ENCODE data around the gene ADISSP. TPM values are rescaled to one million over a fixed set of nuclear protein-coding genes. Genes with fewer than 3 reads are reported as not detected.

The ADISSP gene
- total and polyA plus RNA-seq, 2 donors = 21.4 to 23.6 TPM

- Histone ChIP-seq H3K9me3 (ENCODE audit: control insufficient read depth in 2 of 2, insufficient read depth in 1 of 2, low read length in 1 of 2) (no peaks in the 10 kb centered on the region), H3K4me3 (ENCODE audit: low read length in 2 of 2) (no peak overlapping the region), H3K27ac (ENCODE audit: low read depth in 1 of 2, low read length in 1 of 2) (no peak overlapping the region), H3K27me3 (ENCODE audit: control insufficient read depth in 2 of 2, insufficient read depth in 1 of 2, low read length in 1 of 2) (peaks cover under 1 to 2% of the 10 kb centered on the region in 2 donors), H3K36me3 (ENCODE audit: control insufficient read depth in 2 of 2, insufficient read depth in 2 of 2, low read length in 1 of 2) (no peaks in the 10 kb centered on the region), H3K4me1 (ENCODE audit: control insufficient read depth in 2 of 2, insufficient read depth in 2 of 2, low read length in 2 of 2) (no peaks in the 10 kb centered on the region)
- DNase-seq (ENCODE audit: low read depth in 6 of 9, low spot score in 9 of 9) = no peak
- WGBS = 91% methylated on average over 19 of the region's 19 CpGs
These were observed 28.3 kb downstream of the ADISSP start for GRCh38 chr20:3739054-3739925.

GRCh38 chr20:3738111-3739053 is 29.2 kb downstream of the ADISSP start:
- no peaks in the 10 kb centered on the region for H3K9me3 ChIP-seq (ENCODE audit: control insufficient read depth in 2 of 2, insufficient read depth in 1 of 2, low read length in 1 of 2)
- no peak overlapping the region for H3K4me3 ChIP-seq (ENCODE audit: low read length in 2 of 2)
- 92% methylated on average over 11 of the region's 11 CpGs for WGBS
- DNase-seq (ENCODE audit: low read depth in 6 of 9, low spot score in 9 of 9) = no peak
- H3K36me3 ChIP-seq (ENCODE audit: control insufficient read depth in 2 of 2, insufficient read depth in 2 of 2, low read length in 1 of 2) = no peaks in the 10 kb centered on the region
- no peak overlapping the region for H3K27ac ChIP-seq (ENCODE audit: low read depth in 1 of 2, low read length in 1 of 2)
- H3K4me1 ChIP-seq (ENCODE audit: control insufficient read depth in 2 of 2, insufficient read depth in 2 of 2, low read length in 2 of 2) = no peaks in the 10 kb centered on the region
- peaks cover 5 to 6% of the 10 kb centered on the region in 2 donors for H3K27me3 ChIP-seq (ENCODE audit: control insufficient read depth in 2 of 2, insufficient read depth in 1 of 2, low read length in 1 of 2)

- no peaks in the 10 kb centered on the region for H3K36me3 ChIP-seq (ENCODE audit: control insufficient read depth in 2 of 2, insufficient read depth in 2 of 2, low read length in 1 of 2)
- no peak overlapping the region for H3K4me3 ChIP-seq (ENCODE audit: low read length in 2 of 2)
- H3K4me1 ChIP-seq (ENCODE audit: control insufficient read depth in 2 of 2, insufficient read depth in 2 of 2, low read length in 2 of 2) = peaks cover 0 to 10% of the 10 kb centered on the region in 2 donors
- H3K27me3 ChIP-seq (ENCODE audit: control insufficient read depth in 2 of 2, insufficient read depth in 1 of 2, low read length in 1 of 2) = peaks cover 20 to 31% of the 10 kb centered on the region in 2 donors
- no peak overlapping the region for H3K27ac ChIP-seq (ENCODE audit: low read depth in 1 of 2, low read length in 1 of 2)
- no peak for DNase-seq (ENCODE audit: low read depth in 6 of 9, low spot score in 9 of 9)
- WGBS = 94% methylated on average over 4 of the region's 4 CpGs
- H3K9me3 ChIP-seq (ENCODE audit: control insufficient read depth in 2 of 2, insufficient read depth in 1 of 2, low read length in 1 of 2) = no peaks in the 10 kb centered on the region
These were observed 31.8 kb downstream of the ADISSP start for GRCh38 chr20:3735768-3736167.

GRCh38 chr20:3734111-3734843 is 33.3 kb downstream of the ADISSP start:
- Histone ChIP-seq H3K4me3 (ENCODE audit: low read length in 2 of 2) (no peak overlapping the region), H3K4me1 (ENCODE audit: control insufficient read depth in 2 of 2, insufficient read depth in 2 of 2, low read length in 2 of 2) (peaks cover 0 to 10% of the 10 kb centered on the region in 2 donors), H3K27me3 (ENCODE audit: control insufficient read depth in 2 of 2, insufficient read depth in 1 of 2, low read length in 1 of 2) (peaks cover 20 to 32% of the 10 kb centered on the region in 2 donors), H3K9me3 (ENCODE audit: control insufficient read depth in 2 of 2, insufficient read depth in 1 of 2, low read length in 1 of 2) (no peaks in the 10 kb centered on the region), H3K27ac (ENCODE audit: low read depth in 1 of 2, low read length in 1 of 2) (no peak overlapping the region), H3K36me3 (ENCODE audit: control insufficient read depth in 2 of 2, insufficient read depth in 2 of 2, low read length in 1 of 2) (no peaks in the 10 kb centered on the region)
- no peak for DNase-seq (ENCODE audit: low read depth in 6 of 9, low spot score in 9 of 9)
- 82% methylated on average over 12 of the region's 12 CpGs for WGBS

- DNase-seq (ENCODE audit: low read depth in 6 of 9, low spot score in 9 of 9) = no peak
- H3K4me1 ChIP-seq (ENCODE audit: control insufficient read depth in 2 of 2, insufficient read depth in 2 of 2, low read length in 2 of 2) = peaks cover 0 to 10% of the 10 kb centered on the region in 2 donors
- H3K27me3 ChIP-seq (ENCODE audit: control insufficient read depth in 2 of 2, insufficient read depth in 1 of 2, low read length in 1 of 2) = peaks cover 20 to 39% of the 10 kb centered on the region in 2 donors
- no peaks in the 10 kb centered on the region for H3K36me3 ChIP-seq (ENCODE audit: control insufficient read depth in 2 of 2, insufficient read depth in 2 of 2, low read length in 1 of 2)
- no peak overlapping the region for H3K27ac ChIP-seq (ENCODE audit: low read depth in 1 of 2, low read length in 1 of 2)
- H3K4me3 ChIP-seq (ENCODE audit: low read length in 2 of 2) = peak overlapping the region in 1 of 2 donors; percentile 1
- no peaks in the 10 kb centered on the region for H3K9me3 ChIP-seq (ENCODE audit: control insufficient read depth in 2 of 2, insufficient read depth in 1 of 2, low read length in 1 of 2)
- 96% methylated on average over 20 of the region's 20 CpGs for WGBS
These were observed 34.2 kb downstream of the ADISSP start for GRCh38 chr20:3733119-3733995.

- H3K36me3 ChIP-seq (ENCODE audit: control insufficient read depth in 2 of 2, insufficient read depth in 2 of 2, low read length in 1 of 2) = no peaks in the 10 kb centered on the region
- H3K27ac ChIP-seq (ENCODE audit: low read depth in 1 of 2, low read length in 1 of 2) = no peak within 1 kb of the TSS
- no peak for DNase-seq (ENCODE audit: low read depth in 6 of 9, low spot score in 9 of 9)
These were observed 35.0 kb downstream of the ADISSP start, which contains the start of gene HSPA12B for GRCh38 chr20:3732327-3733118. Gene HSPA12B (plus strand): TSS chr20:3732685. CDS start chr20:3738675, 5,990 bp downstream.

GRCh38 chr20:3731944-3732326 is 35.6 kb downstream of the ADISSP start:
- H3K9me3 ChIP-seq (ENCODE audit: control insufficient read depth in 2 of 2, insufficient read depth in 1 of 2, low read length in 1 of 2) = no peaks in the 10 kb centered on the region
- 86% methylated on average over 16 of the region's 16 CpGs for WGBS
- H3K36me3 ChIP-seq (ENCODE audit: control insufficient read depth in 2 of 2, insufficient read depth in 2 of 2, low read length in 1 of 2) = no peaks in the 10 kb centered on the region
- peaks cover 20 to 50% of the 10 kb centered on the region in 2 donors for H3K27me3 ChIP-seq (ENCODE audit: control insufficient read depth in 2 of 2, insufficient read depth in 1 of 2, low read length in 1 of 2)
- DNase-seq (ENCODE audit: low read depth in 6 of 9, low spot score in 9 of 9) = no peak
- peaks cover 0 to 15% of the 10 kb centered on the region in 2 donors for H3K4me1 ChIP-seq (ENCODE audit: control insufficient read depth in 2 of 2, insufficient read depth in 2 of 2, low read length in 2 of 2)
- H3K27ac ChIP-seq (ENCODE audit: low read depth in 1 of 2, low read length in 1 of 2) = no peak overlapping the region
- no peak overlapping the region for H3K4me3 ChIP-seq (ENCODE audit: low read length in 2 of 2)

More at GRCh38 chr20:3732327-3733118, 35.0 kb downstream of the ADISSP start, which contains the start of gene HSPA12B:
- Histone ChIP-seq H3K27me3 (ENCODE audit: control insufficient read depth in 2 of 2, insufficient read depth in 1 of 2, low read length in 1 of 2) (peaks cover 20 to 48% of the 10 kb centered on the region in 2 donors), H3K4me3 (ENCODE audit: low read length in 2 of 2) (peak within 1 kb of the TSS; percentile 1 to 20), H3K9me3 (ENCODE audit: control insufficient read depth in 2 of 2, insufficient read depth in 1 of 2, low read length in 1 of 2) (no peaks in the 10 kb centered on the region), H3K4me1 (ENCODE audit: control insufficient read depth in 2 of 2, insufficient read depth in 2 of 2, low read length in 2 of 2) (peaks cover 0 to 15% of the 10 kb centered on the region in 2 donors)
- WGBS = 15% methylated on average over 66 of the region's 67 CpGs
